ENCODE measurements around the gene EDA. TPM values are rescaled to one million over a fixed set of nuclear protein-coding genes. Genes with fewer than 3 reads are reported as not detected.

Gene EDA
- total RNA-seq, 1 experiment from 2014 or later: 0.67 TPM

GRCh38 chrX:70013466-70014381 lies 397.8 kb downstream of the EDA start:
- no peak for DNase-seq (ENCODE audit: extremely low read depth, low read depth)

DNA sequence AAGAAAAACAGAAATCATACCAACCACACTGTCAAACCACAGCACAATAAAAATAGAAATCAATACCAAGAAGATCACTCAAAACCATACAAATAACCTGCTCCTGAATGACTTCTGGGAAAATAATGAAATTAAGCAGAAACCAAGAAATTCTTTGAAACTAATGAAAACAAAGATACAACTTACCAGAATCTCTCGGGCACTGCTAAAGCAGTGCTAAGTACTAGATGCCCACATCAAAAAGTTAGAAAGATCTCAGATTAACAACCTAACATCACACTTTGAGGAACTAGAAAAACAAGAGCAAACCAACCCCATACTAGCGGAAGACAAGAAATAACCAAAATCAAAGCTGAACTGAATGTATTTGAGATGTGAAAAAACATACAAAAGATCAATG lies 400.6 kb downstream of the EDA start:
- no peak for DNase-seq (ENCODE audit: extremely low read depth, low read depth)

DNA sequence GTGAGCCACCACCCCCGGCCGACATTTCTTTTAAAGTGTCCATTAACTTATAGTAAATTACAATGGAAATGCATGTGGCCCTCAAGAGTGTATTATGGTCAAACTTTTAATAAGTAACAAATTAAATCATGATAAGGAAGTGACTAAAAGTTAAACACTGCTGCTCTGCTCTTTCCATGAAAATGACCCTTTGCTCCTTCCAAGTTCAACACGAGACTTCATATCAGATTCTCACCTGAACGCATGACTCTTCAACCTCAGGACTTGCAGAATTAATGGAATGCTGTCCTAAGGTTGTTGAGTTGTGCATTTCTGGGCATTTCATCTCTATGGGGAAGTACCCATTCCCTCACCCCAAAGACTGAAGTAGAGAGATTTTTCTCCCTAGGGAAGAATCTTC lies 406.7 kb downstream of the EDA start:
- no peak for DNase-seq (ENCODE audit: extremely low read depth, low read depth)

DNA sequence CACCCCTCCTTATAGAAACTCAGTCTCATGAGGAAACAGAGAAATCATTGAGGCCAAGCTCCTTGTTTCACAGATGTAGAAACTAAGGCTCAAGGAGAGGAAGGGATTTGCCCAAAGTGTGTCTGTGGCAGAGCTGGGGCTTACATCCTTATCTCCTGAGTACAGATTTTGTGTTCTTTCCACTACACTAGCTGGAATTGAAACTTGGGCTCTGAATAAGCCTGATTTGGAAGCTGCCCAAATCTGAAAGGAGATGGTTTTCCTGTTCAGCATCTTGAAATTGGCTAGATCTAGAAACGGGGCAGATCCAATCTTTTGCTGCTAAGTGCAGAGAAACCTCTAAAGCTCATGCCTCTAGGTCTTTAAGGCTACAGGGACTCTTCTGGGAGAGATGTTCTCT lies 409.6 kb downstream of the EDA start:
- no peak for DNase-seq (ENCODE audit: extremely low read depth, low read depth)

- no peak for DNase-seq (ENCODE audit: extremely low read depth, low read depth)
Observed at GRCh38 chrX:70026112-70026850, 410.4 kb downstream of the EDA start.

DNA sequence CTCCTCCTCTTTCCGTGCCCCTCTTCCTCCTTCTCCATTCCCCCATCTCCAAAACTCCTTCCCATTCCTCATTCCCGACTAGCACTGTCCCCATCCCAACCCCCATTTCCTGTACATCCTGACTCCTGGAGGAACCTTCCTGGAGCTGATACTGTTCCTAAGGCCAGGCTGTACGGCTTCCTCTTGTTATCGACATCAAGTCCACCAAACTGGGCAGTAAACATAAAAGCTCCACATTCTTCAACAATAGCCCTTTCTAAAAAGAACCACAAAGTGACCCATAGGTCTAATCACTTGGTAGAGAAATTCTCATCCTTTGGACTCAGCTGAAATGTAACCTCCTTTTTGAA lies 410.9 kb downstream of the EDA start:
- no peak for DNase-seq (ENCODE audit: extremely low read depth, low read depth)

DNA sequence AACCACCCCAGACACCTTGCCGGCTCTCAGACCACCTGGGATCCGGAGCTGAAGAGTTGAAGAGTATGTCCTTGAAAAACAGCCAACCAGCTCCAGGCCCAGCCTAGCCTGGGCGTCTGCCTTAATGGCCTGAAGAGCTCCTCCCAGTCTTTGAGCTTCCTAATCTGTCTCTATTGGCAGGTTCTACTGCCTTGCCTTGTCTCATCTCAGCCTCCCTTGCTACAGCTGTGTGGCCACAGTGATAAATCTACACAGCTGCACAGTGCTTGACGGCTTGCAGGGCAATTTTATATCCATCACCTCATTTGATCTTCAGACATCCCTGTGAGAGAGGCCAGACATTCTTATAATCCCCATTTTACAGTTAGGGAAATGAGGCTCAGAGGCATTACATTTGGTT lies 413.9 kb downstream of the EDA start:
- DNase-seq (ENCODE audit: extremely low read depth, low read depth): no peak

DNA sequence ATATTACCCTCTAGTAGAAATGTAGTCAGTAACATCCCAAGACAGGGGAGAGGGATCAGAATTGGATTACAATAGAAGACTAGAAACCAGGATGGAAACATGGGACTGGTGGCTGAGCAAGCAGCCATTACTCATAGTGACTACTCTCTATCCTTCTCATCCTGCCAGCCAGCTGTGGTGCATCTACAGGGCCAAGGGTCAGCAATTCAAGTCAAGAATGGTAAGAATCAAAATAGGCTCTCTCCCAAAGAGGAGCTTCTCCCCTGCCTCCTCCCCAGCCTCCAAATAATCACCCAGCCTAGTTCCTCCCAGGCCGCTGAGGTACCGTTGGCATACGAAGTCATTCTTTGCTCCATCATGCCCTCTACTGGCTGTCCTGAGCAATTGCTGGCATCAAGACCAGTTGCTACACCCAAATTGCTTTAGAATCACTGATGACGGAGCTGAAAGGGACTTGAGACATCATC lies 414.4 kb downstream of the EDA start:
- DNase-seq (ENCODE audit: extremely low read depth, low read depth): peak; percentile 67

- no peak for DNase-seq (ENCODE audit: extremely low read depth, low read depth)
Observed at GRCh38 chrX:70032792-70033191, 416.9 kb downstream of the EDA start.

GRCh38 chrX:70033348-70034051 lies 417.6 kb downstream of the EDA start:
- DNase-seq (ENCODE audit: extremely low read depth, low read depth): peak; percentile 8

DNA sequence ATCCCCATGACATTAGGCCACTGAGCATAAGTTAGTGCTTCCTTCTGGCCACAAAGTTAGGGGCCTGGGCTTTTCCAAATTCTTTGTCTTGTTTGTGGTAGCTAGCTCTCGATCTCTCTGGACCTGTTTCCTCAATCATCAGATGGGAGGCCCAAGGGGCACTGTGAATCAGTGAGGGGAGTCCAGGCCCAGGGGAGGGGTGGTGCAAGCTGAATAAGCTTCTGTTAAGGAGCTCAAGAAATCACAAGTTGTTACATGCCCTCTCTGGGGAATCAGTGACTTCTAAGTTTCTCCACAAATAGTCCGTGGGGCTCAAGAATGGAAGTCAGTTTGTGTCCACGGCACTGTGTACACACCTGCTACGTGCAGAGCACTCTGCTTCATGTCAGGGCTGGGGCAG lies 418.7 kb downstream of the EDA start:
- no peak for DNase-seq (ENCODE audit: extremely low read depth, low read depth)

DNA sequence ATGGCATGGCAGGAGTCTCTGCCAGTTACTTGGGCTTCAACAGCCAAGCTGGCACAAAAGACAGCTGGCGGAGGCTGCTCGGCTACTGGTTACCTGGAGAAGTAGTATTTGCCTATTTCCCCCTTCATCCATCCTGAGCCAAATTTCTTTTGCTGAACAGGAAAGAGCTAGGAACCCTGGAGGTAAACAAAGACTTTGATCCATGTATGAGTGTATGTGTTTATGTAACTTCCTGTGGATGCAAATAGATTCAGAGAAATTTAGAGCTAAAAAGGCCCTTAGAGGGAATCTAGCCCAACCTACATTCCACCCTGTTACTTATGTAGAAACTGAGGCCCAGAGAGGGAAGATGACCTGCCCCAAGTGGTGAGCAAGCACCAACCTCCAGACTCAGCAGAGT lies 422.6 kb downstream of the EDA start:
- no peak for DNase-seq (ENCODE audit: extremely low read depth, low read depth)

DNA sequence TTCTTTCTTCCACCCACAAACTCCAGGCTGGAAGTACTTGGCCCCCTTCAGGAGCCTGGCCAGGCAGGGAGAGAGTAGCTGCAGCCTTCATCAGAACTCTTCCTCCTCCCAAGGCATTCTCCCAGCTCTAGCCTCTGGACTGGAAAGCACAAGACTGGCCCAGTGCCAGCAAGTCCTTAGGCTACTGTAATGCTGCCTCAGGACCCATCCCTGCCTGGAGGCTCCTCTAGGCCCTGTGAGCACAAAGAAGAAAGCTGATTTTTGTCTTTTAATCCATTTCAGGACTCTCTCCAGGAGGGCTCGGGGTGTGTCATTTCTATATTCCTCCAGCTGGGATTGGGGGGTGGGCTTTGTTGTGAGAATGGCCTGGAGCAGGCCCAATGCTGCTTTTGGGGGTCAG lies 423.0 kb downstream of the EDA start:
- no peak for DNase-seq (ENCODE audit: extremely low read depth, low read depth)

GRCh38 chrX:70039758-70040157 lies 423.8 kb downstream of the EDA start:
- DNase-seq (ENCODE audit: extremely low read depth, low read depth): no peak

DNA sequence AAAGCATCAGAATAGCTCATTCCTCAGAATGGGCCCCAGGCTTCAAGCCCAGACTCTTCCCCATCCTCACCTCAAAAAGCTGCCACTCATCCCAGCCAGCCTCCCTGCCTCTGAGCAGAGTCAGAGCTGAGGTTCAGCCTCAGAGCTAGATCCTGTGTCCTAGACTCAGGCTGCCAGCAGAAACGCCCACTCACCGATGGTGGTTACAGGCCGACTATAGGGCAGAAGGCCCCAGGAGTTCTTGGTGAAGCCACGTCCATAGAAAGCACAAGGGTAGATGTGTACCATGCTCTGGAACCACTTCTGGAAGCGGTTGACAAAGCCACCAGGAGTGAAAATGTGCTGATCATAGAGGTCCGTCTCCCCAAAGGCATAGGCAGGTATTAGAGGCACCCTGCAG lies 426.1 kb downstream of the EDA start:
- DNase-seq (ENCODE audit: extremely low read depth, low read depth): no peak

DNA sequence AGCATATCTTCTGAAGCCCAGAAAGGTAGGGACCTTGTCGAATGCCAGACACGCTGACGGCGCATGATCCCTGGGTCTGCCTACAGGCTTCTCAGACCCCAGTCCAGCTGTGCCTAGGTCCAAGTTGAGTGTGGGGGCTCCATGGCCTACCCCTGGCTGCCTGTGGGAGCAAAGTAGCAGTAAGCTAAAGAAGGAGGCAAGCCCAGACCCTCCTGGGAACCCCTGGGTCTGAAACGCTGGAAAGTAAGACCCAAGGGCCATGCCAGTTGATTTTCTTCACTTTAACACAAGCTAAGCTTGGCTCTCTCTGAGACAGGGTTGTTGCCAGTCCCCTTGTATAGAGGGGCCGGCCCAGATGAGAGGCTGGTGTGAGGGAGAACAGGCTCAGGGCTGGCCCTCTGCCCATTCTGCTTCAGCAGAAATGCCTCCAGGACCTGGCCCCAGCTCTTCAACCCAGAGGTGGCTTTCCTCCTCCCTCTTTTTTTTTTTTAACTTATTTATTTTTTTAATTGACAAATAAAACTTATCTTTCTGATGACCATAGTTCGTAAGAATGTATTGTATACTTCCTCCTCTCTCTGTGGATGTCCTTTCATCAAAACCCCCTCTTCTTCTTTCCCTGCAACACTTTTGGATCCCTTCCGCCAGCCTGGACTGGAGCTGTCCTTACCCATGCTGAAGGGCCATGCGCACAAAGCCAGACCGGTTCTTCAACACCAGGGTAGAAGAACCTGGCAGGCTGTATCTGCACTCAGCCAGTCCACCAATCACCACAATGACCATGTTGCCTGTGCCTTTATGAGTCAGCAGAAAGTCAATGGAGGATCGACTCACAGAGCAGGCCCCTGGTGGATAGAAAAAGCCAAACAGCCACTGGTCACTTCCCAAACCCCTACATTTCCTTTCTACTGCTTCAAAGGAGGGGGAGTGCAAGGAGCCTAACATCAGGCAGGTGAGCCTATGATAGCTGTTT lies 426.8 kb downstream of the EDA start:
- DNase-seq (ENCODE audit: extremely low read depth, low read depth): no peak

- DNase-seq (ENCODE audit: extremely low read depth, low read depth): no peak
Observed at GRCh38 chrX:70043685-70044084, 427.8 kb downstream of the EDA start.

DNA sequence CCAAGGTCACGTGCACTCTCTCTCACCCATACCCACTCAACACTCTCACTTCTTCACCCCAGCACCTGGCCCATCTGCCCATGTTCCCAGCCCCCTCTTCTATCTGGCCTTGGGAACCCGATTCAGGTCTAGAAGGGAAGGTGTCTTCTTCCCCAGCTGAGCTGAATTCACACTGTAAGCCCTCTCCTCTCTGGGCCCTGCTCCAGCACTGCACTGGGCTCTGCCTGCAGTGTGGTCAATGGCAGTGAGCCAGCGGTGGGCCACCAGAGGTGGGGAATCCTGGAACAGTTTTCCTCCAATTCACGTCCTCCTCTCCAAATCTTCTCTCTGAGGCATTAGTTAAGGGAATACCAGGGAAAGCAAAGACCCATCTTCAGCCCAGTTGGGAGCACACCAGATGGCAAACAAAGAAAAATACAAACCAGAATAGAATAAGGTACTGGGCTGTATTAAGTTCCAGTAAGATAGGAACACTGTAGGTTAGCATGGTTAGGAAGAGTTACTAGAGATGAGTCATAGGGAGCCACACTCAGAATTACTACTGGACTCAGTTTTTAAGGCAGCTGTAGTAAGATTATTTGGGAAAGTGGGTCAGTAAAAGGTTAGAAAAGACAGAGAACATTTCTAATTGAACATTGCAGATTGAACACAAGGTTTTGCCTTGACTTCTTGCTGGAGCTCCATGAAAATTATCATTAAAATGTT lies 428.8 kb downstream of the EDA start:
- DNase-seq (ENCODE audit: extremely low read depth, low read depth): no peak

GRCh38 chrX:70046978-70047377 lies 431.1 kb downstream of the EDA start:
- DNase-seq (ENCODE audit: extremely low read depth, low read depth): no peak

DNA sequence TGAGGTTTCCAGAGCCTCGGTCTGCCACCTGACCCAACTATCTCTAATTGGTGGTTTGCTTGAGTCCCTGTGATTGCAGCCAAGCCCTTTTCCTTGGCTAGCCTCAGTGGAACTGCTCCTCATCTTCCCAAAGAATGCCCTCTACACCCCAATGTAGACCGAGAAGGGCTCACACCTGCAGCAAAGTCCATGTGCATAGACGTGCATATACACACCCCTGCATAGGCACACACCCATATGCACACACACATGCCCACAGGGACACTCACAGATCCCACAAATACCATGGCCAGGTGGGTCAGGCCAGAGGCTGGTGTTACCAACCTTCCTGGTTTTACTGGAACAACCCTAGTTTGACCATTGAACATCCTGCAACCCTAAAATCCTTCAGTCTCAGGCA lies 433.5 kb downstream of the EDA start:
- DNase-seq (ENCODE audit: extremely low read depth, low read depth): no peak
